Memory B cell (primary cell): ENCODE results near the gene ROMO1.
"Not testable (repeated sequence)": the region's sequence is repeated elsewhere in the genome, so short reads cannot be mapped to it uniquely, and the experiment has no call there.

Experiments
- ATAC-seq: fragments of 150-1000 bp; cut with Tn5 transposase; 2 replicates; pipeline ENCODE4 v1.10.0; 2021; ENCODE audit warnings: low read depth, mild to moderate bottlenecking, moderate library complexity
- DNase-seq, 2 donors: peaks; one replicate each; pipeline ENCODE4 v3.0.0; 2022; ENCODE audit warnings: low spot score in 2 of 2
- H3K27ac Mint-ChIP-seq: one replicate; pipeline ENCODE4 v1.8.0; 2022; ENCODE audit warnings: mild to moderate bottlenecking, moderate library complexity, mixed read lengths
- H3K27me3 Mint-ChIP-seq: one replicate; pipeline ENCODE4 v1.8.0; 2022; ENCODE audit warnings: mixed read lengths
- H3K36me3 Mint-ChIP-seq: one replicate; pipeline ENCODE4 v1.8.0; 2022; ENCODE audit warnings: mild to moderate bottlenecking, mixed read lengths
- H3K4me1 Mint-ChIP-seq: one replicate; pipeline ENCODE4 v1.8.0; 2022; ENCODE audit warnings: mixed read lengths
- H3K4me3 Mint-ChIP-seq: one replicate; pipeline ENCODE4 v1.8.0; 2022; ENCODE audit warnings: mild to moderate bottlenecking, moderate library complexity, mixed read lengths
- H3K9me3 Mint-ChIP-seq: one replicate; pipeline ENCODE4 v1.8.0; 2022; ENCODE audit warnings: mixed read lengths

ROMO1 gene

GRCh38 chr20:35710884-35711587 lies 11.8 kb downstream of the ROMO1 start:
- Mint-ChIP-seq H3K9me3 (no peaks in the 10 kb centered on the region), H3K4me1 (peaks cover 9% of the 10 kb centered on the region), H3K36me3 (peaks cover 17% of the 10 kb centered on the region), H3K27ac (peak overlapping the region; percentile 64), H3K4me3 (no peak overlapping the region), H3K27me3 (no peaks in the 10 kb centered on the region)
- no peak for ATAC-seq
- no peak for DNase-seq

DNA sequence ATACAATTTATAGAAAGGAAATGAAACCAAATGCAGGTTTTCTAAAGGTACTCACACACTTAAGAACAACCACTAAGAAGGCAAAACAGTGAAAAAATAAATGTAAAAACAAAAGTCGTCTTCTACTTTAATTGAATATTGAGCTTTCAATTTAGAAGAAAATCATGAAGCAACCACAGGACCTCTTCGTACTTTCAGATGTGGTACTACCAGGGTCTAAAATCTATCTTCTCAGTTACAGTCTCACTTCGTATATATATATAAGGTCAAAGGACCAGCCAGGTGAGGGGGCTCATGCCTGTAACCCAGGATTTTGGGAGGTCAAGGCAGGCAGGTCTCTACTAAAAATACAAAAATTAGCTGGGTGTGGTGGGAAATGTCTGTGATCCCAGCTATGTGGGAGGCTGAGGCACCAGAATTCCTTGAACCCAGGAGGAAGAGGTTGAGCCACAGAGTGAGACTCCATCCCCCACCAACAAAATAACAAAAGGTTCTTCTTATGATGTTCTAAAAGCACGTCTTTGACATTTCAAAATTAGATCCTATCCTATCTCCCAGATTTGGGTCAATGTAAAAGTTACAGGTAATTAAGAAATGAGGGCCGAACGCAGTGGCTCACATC lies 12.5 kb downstream of the ROMO1 start:
- Mint-ChIP-seq H3K27ac (peak overlapping the region; percentile 64), H3K4me1 (peaks cover 9% of the 10 kb centered on the region), H3K27me3 (no peaks in the 10 kb centered on the region), H3K36me3 (peaks cover 19% of the 10 kb centered on the region), H3K9me3 (no peaks in the 10 kb centered on the region), H3K4me3 (no peak overlapping the region)
- no peak for ATAC-seq
- no peak for DNase-seq

- not testable (repeated sequence) for DNase-seq, H3K27me3 Mint-ChIP-seq, H3K27ac Mint-ChIP-seq, H3K4me3 Mint-ChIP-seq, ATAC-seq, H3K9me3 Mint-ChIP-seq
- peaks cover 19% of the 10 kb centered on the region for H3K36me3 Mint-ChIP-seq
- H3K4me1 Mint-ChIP-seq = peaks cover 11% of the 10 kb centered on the region
Measured at GRCh38 chr20:35713120-35713519, 13.9 kb downstream of the ROMO1 start.

DNA sequence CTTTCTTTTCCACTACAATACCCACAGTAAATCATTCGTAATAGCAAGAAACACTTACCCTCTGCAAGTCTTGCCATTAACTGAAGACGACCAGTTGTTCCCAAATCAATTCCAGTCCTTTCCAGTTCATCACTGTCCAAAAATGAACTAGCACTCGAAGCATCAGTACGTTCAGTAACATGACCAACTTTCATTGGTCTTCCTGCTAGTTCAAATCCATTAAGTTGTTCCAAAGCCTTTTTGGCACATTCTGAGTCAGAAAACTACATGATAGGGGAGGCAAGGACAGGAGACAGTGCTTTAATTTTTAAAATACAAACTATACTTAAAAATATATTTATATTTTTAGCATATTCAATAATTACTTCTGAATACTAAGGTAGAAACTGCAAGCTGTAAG lies 14.9 kb downstream of the ROMO1 start:
- Mint-ChIP-seq H3K9me3 (no peaks in the 10 kb centered on the region), H3K36me3 (peaks cover 20% of the 10 kb centered on the region), H3K4me3 (no peak overlapping the region), H3K4me1 (peaks cover 11% of the 10 kb centered on the region), H3K27ac (peak overlapping the region; percentile 71), H3K27me3 (no peaks in the 10 kb centered on the region)
- no peak for ATAC-seq
- DNase-seq = no peak

GRCh38 chr20:35715652-35716051 lies 16.4 kb downstream of the ROMO1 start:
- Mint-ChIP-seq H3K27me3 (no peaks in the 10 kb centered on the region), H3K36me3 (peaks cover 23% of the 10 kb centered on the region), H3K27ac (no peak overlapping the region), H3K4me3 (no peak overlapping the region), H3K4me1 (peaks cover 8% of the 10 kb centered on the region), H3K9me3 (no peaks in the 10 kb centered on the region)
- ATAC-seq (no peak), DNase-seq (no peak)

DNA sequence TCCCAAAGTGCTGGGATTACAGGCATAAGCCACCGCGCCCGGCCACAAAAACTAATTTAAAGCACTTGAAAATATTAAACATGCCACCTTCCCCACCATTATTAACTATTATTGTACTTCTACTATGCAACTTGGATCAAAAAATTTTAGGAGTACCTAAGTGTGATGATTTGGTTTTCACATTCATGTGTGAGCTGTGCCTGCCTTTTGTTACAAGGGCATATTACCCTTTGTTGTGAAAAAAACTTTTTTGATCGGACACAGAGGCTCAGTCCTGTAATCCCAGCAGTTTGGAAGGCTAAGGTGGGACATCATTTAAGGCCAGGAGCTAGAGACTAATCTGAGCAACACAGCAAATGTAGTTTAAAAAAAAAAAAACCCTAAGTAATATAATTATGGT lies 17.1 kb downstream of the ROMO1 start:
- Mint-ChIP-seq H3K36me3 (peaks cover 23% of the 10 kb centered on the region), H3K9me3 (no peaks in the 10 kb centered on the region), H3K4me1 (peaks cover 8% of the 10 kb centered on the region), H3K4me3 (no peak overlapping the region), H3K27me3 (no peaks in the 10 kb centered on the region), H3K27ac (no peak overlapping the region)
- DNase-seq (no peak), ATAC-seq (no peak)

- not testable (repeated sequence) for H3K27ac Mint-ChIP-seq, H3K9me3 Mint-ChIP-seq, H3K4me3 Mint-ChIP-seq, H3K27me3 Mint-ChIP-seq, ATAC-seq, DNase-seq
- Mint-ChIP-seq H3K36me3 (peaks cover 31% of the 10 kb centered on the region), H3K4me1 (peaks cover 13% of the 10 kb centered on the region)
Measured at GRCh38 chr20:35718321-35718720, 19.1 kb downstream of the ROMO1 start.

DNA sequence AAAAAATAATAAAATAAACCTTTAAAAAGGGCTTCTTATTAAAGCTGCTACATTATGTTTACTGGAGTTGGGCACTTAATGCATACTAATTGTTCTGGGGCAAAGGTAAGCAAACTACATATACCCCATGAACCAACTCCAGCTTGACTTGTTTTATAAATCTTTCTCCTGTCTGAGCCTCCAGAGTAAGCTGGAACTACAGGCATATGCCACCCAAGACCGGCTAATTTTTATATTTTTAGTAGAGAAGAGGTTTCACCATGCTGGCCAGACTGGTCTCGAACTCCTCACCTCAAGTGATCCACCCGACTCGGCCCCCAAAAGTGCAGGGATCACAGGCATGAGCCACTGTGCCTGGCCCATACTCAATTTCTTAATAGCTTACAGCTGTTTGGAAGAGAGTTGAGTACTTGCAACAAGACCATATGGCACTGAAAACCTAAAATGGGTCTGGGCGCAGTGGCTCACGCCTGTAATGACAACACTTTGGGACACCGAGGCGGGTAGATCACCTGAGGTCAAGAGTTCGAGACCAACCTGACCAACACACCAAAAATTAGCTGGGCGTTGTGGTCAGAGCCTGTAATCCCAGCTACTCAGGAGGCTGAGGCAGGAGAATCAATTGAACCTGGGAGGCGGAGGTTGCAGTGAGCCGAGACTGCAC lies 19.9 kb downstream of the ROMO1 start:
- peak overlapping the region; percentile 41 for H3K27ac Mint-ChIP-seq
- peaks cover 11% of the 10 kb centered on the region for H3K4me1 Mint-ChIP-seq
- no peaks in the 10 kb centered on the region for H3K9me3 Mint-ChIP-seq
- no peak for DNase-seq
- H3K36me3 Mint-ChIP-seq = peaks cover 29% of the 10 kb centered on the region
- no peaks in the 10 kb centered on the region for H3K27me3 Mint-ChIP-seq
- no peak for ATAC-seq
- H3K4me3 Mint-ChIP-seq = no peak overlapping the region

GRCh38 chr20:35719717-35720116 lies 20.5 kb downstream of the ROMO1 start:
- Mint-ChIP-seq H3K4me3 (no peak overlapping the region), H3K27me3 (no peaks in the 10 kb centered on the region), H3K27ac (peak overlapping the region; percentile 68), H3K9me3 (no peaks in the 10 kb centered on the region), H3K36me3 (peaks cover 31% of the 10 kb centered on the region), H3K4me1 (peaks cover 10% of the 10 kb centered on the region)
- ATAC-seq = no peak
- DNase-seq = no peak

DNA sequence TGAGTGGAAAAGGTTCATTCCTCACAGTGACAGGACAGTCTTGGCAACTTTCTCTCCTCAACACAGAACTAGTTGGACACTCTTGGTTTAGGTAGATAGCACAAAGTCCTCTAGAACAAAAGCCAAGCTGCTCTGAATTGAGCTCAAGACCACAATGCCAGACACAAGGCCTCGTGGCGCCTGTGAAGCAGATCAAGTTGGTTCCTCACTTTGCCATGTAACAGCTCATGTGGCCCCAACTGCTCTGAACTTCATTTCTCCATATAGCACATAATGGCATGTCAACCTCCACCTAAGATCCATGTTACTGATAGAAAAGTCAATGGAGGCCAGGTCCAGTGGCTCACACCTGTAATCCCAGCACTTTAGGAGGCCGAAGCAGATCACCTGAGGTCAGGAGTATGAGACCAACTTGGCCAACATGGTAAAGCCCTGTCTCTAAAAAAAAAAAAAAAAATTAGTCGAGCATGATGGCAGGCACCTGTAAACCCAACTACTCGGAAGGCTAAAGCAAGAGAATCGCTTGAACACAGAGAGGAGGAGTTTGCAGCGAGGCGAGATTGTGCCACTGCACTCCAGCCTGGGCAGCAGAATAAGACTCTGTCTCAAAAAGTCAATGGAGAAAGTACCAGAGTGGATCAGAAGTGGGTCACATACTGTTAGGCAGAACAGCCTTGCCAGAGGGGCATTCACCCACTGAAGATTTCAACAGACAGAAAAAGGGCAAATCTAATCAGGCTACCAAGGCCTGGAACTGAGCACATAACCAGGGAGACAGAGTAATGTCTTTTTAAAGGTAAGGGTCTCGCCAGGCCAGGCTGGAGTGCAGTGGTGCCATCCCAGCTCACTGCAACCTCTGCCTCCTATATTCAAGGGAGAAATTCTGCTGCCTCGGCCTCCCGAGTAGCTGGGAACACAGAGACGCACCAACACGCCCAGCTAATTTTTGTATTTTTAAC lies 21.2 kb downstream of the ROMO1 start:
- peak overlapping the region; percentile 68 for H3K27ac Mint-ChIP-seq

GRCh38 chr20:35721219-35721618 lies 22.0 kb downstream of the ROMO1 start:
- H3K4me3 Mint-ChIP-seq = no peak overlapping the region
- H3K9me3 Mint-ChIP-seq = no peaks in the 10 kb centered on the region

More for the DNA sequence above, 21.2 kb downstream of the ROMO1 start:
- peaks cover 36% of the 10 kb centered on the region for H3K36me3 Mint-ChIP-seq
- DNase-seq (no peak), ATAC-seq (no peak)
- no peaks in the 10 kb centered on the region for H3K9me3 Mint-ChIP-seq
- H3K4me3 Mint-ChIP-seq = no peak overlapping the region
- H3K27me3 Mint-ChIP-seq = no peaks in the 10 kb centered on the region
- H3K4me1 Mint-ChIP-seq = peaks cover 12% of the 10 kb centered on the region

DNA sequence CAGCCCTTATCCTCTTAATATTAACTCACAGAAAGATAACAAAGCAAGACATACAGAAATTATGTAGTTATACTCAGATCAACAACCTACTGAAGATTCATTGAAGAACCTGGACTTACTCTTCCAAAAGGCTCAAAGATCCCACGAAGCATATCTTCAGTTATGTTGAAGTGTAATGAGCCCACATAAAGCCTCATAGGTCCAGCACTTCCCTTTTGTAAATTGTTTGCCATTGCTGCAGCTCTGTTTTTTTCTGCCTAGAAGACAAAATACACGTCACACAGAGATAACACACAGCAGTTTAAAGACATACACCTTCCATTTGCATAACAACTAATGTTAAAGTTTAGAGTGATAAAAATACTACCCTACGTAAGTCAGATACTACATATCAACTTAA lies 22.4 kb downstream of the ROMO1 start:
- peak overlapping the region; percentile 69 for H3K27ac Mint-ChIP-seq
- ATAC-seq (no peak), DNase-seq (no peak)
- no peaks in the 10 kb centered on the region for H3K27me3 Mint-ChIP-seq
- peaks cover 33% of the 10 kb centered on the region for H3K36me3 Mint-ChIP-seq
- no peak overlapping the region for H3K4me3 Mint-ChIP-seq
- H3K4me1 Mint-ChIP-seq = peaks cover 10% of the 10 kb centered on the region
- H3K9me3 Mint-ChIP-seq = no peaks in the 10 kb centered on the region

More at GRCh38 chr20:35721219-35721618, 22.0 kb downstream of the ROMO1 start:
- ATAC-seq = no peak
- Mint-ChIP-seq H3K4me1 (peaks cover 10% of the 10 kb centered on the region), H3K27me3 (no peaks in the 10 kb centered on the region), H3K27ac (no peak overlapping the region), H3K36me3 (peaks cover 35% of the 10 kb centered on the region)
- no peak for DNase-seq

DNA sequence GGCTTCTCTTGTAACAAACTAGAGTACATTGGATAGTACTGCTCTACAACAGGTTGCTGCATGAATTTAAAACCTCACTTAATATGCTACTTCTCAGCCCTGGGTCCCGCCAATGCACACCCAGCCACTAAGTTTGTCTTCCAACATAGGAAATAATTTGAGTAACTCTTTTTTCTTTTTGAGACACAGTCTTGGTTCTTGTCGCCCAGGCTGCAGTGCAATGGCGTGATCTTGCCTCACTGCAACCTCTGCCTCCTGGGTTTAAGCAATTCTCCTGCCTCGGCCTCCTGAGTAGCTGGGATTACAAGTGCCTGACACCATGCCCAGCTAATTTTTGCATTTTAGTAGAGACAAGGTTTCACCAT lies 24.1 kb downstream of the ROMO1 start:
- H3K27ac Mint-ChIP-seq, H3K9me3 Mint-ChIP-seq, H3K27me3 Mint-ChIP-seq, DNase-seq, H3K4me1 Mint-ChIP-seq, H3K4me3 Mint-ChIP-seq, ATAC-seq: not testable (repeated sequence)
- peaks cover 34% of the 10 kb centered on the region for H3K36me3 Mint-ChIP-seq
